HCT116 (cell line): ENCODE data around the gene CLN6. TPM values are rescaled to one million over a fixed set of nuclear protein-coding genes. Genes with fewer than 3 reads are reported as not detected.

ENCODE experiments used
- ATAC-seq: fragments of 200-7000 bp; cut with Tn5 transposase; 2 replicates; pipeline ENCODE4 v1.9.1; 2020; ENCODE audit warnings: mild to moderate bottlenecking, moderate library complexity
- BruUV-seq: library from RNA; stranded (reverse); fragments of 400-500 nt; replicated peaks from 2 replicates; lab custom pipeline; 2021; lab: Mats Ljungman, UMichigan
- CTCF ChIA-PET: fragments of 300-600 bp; sonication (Branson Sonifier 250); formaldehyde crosslinking; loops from one replicate; lab custom pipeline; 2021; ENCODE audit warnings: antibody characterized with exemption; lab: Charles Lee
- POLR2A ChIA-PET: fragments of 300-600, 350-600 bp; sonication (Branson Sonifier 250); formaldehyde crosslinking; loops from one replicate; lab custom pipeline; 2021; ENCODE audit warnings: antibody characterized with exemption; lab: Charles Lee
- RAD21 ChIA-PET, 2 experiments: fragments of 300-600 bp; sonication (Branson Sonifier 250); formaldehyde crosslinking; loops; one replicate each; lab custom pipeline; 2023; ENCODE audit warnings: low total read pairs in 2 of 2; ENCODE audit not compliant: uncharacterized antibody in 2 of 2, unreplicated experiment in 2 of 2, low non-redundant PET in 1 of 2; lab: Charles Lee
- DNase-seq: peaks from one replicate; pipeline ENCODE4 v3.0.0-alpha.2; 2010; ENCODE audit warnings: low read depth, low spot score
- H2AFZ ChIP-seq: fragments of 200-600 bp; shearing (Covaris generic), sonication (generic); 2 replicates; pipeline ENCODE4 v1.6.1; 2017; ENCODE audit warnings: low read depth, mixed run types, mixed read lengths, antibody characterized with exemption, low read length; ENCODE audit not compliant: poor library complexity, severe bottlenecking
- H3K27ac ChIP-seq: 2 replicates; pipeline ENCODE4 v1.5.1; 2012; ENCODE audit warnings: low read depth, low read length
- H3K27me3 ChIP-seq: fragments of 200-600 bp; sonication (generic); 2 replicates; pipeline ENCODE4 v1.6.1; 2016; ENCODE audit warnings: mixed run types, low read length, mixed read lengths; ENCODE audit not compliant: insufficient read depth
- H3K36me3 ChIP-seq, 2 experiments: fragments of 200-500 bp in 1 of 2; fragments of 200-600 bp in 1 of 2; sonication (Bioruptor generic) in 1 of 2; sonication (generic) in 1 of 2; 2 replicates each; pipeline versions ENCODE4 v1.5.1 to v1.6.1; 2014 to 2016; ENCODE audit warnings: low read length in 2 of 2, inconsistent platforms in 1 of 2, mixed read lengths in 1 of 2, mixed run types in 1 of 2; ENCODE audit not compliant: insufficient read depth in 2 of 2, control insufficient read depth in 1 of 2
- H3K4me1 ChIP-seq, 2 experiments: fragments of 200-600 bp in 1 of 2; sonication (generic) in 1 of 2; 2 replicates each; pipeline versions ENCODE4 v1.5.1 to v1.6.1; 2012 to 2017; ENCODE audit warnings: low read length in 2 of 2, inconsistent platforms in 1 of 2, mild to moderate bottlenecking in 1 of 2, mixed read lengths in 1 of 2, mixed run types in 1 of 2, moderate library complexity in 1 of 2; ENCODE audit not compliant: insufficient read depth in 2 of 2, control insufficient read depth in 1 of 2
- H3K4me2 ChIP-seq: fragments of 200-600 bp; sonication (generic); 2 replicates; pipeline ENCODE4 v1.6.1; 2017; ENCODE audit warnings: mixed run types, low read length, mixed read lengths
- H3K4me3 ChIP-seq, 2 experiments: fragments of 200-600 bp in 1 of 2; sonication (generic) in 1 of 2; replicated peaks in 1 of 2; 2 replicates each; pipeline ENCODE4 v1.5.1; 2011 to 2016; ENCODE audit warnings: low read length in 2 of 2, control low read depth in 1 of 2, low read depth in 1 of 2, mild to moderate bottlenecking in 1 of 2, mixed read lengths in 1 of 2, mixed run types in 1 of 2
- H3K79me2 ChIP-seq: fragments of 200-600 bp; sonication (generic); 2 replicates; pipeline ENCODE4 v1.6.1; 2017; ENCODE audit warnings: mild to moderate bottlenecking, mixed run types, low read length, moderate library complexity, mixed read lengths; ENCODE audit not compliant: insufficient read depth
- H3K9ac ChIP-seq: fragments of 200-600 bp; sonication (generic); 2 replicates; pipeline ENCODE4 v1.6.1; 2016; ENCODE audit warnings: low read length, mixed read lengths
- H3K9me2 ChIP-seq: fragments of 200-600 bp; sonication (generic), shearing (Covaris generic); 2 replicates; pipeline ENCODE4 v1.6.1; 2017; ENCODE audit warnings: mixed run types, mild to moderate bottlenecking, moderate library complexity; ENCODE audit not compliant: insufficient read depth
- H3K9me3 ChIP-seq, 2 experiments: fragments of 200-500 bp in 1 of 2; fragments of 200-600 bp in 1 of 2; sonication (Bioruptor generic) in 1 of 2; sonication (generic) in 1 of 2; 2 replicates each; pipeline ENCODE4 v1.6.1; 2014 to 2017; ENCODE audit warnings: low read length in 2 of 2, mixed read lengths in 2 of 2, inconsistent platforms in 1 of 2, low read depth in 1 of 2, mild to moderate bottlenecking in 1 of 2, mixed run types in 1 of 2, moderate library complexity in 1 of 2; ENCODE audit not compliant: control insufficient read depth in 1 of 2, insufficient read depth in 1 of 2
- H4K20me1 ChIP-seq: fragments of 200-600 bp; sonication (generic), shearing (Covaris generic); 2 replicates; pipeline ENCODE4 v1.6.1; 2017; ENCODE audit warnings: mixed run types, mild to moderate bottlenecking, moderate library complexity; ENCODE audit not compliant: insufficient read depth
- ATF3 ChIP-seq: IDR thresholded peaks from 2 replicates; pipeline ENCODE4 v1.6.1; 2012
- CBX3 ChIP-seq: IDR thresholded peaks from 2 replicates; pipeline ENCODE4 v1.6.1; 2012; ENCODE audit warnings: low read depth
- CEBPB ChIP-seq: IDR thresholded peaks from 2 replicates; pipeline ENCODE4 v1.6.1; 2012; ENCODE audit warnings: low read depth
- EGR1 ChIP-seq: IDR thresholded peaks from 2 replicates; pipeline ENCODE4 v1.6.1; 2012; ENCODE audit warnings: low read depth
- ELF1 ChIP-seq: IDR thresholded peaks from 2 replicates; pipeline ENCODE4 v1.6.1; 2012; ENCODE audit warnings: low read depth, borderline replicate concordance
- EZH2phosphoT487 ChIP-seq: fragments of 200-600 bp; IDR thresholded peaks from 2 replicates; pipeline ENCODE4 v1.6.1; 2018; ENCODE audit warnings: antibody characterized with exemption, borderline replicate concordance
- FOSL1 ChIP-seq: IDR thresholded peaks from 2 replicates; pipeline ENCODE4 v1.6.1; 2012; ENCODE audit warnings: low read depth
- MAX ChIP-seq: IDR thresholded peaks from 2 replicates; pipeline ENCODE4 v1.6.1; 2012
- POLR2AphosphoS5 ChIP-seq: IDR thresholded peaks from 2 replicates; pipeline ENCODE4 v1.6.1; 2011; ENCODE audit warnings: mild to moderate bottlenecking, low read depth, low read length, moderate library complexity
- SIN3A ChIP-seq: IDR thresholded peaks from 2 replicates; pipeline ENCODE4 v1.6.1; 2012; ENCODE audit warnings: low read depth
- SP1 ChIP-seq: IDR thresholded peaks from 2 replicates; pipeline ENCODE4 v1.6.1; 2012; ENCODE audit warnings: low read depth
- SRF ChIP-seq: IDR thresholded peaks from 2 replicates; pipeline ENCODE4 v1.6.1; 2012; ENCODE audit warnings: low read depth
- TCF7L2 ChIP-seq: IDR thresholded peaks from 2 replicates; pipeline ENCODE4 v1.7.0; 2011; ENCODE audit warnings: borderline replicate concordance, inconsistent platforms; ENCODE audit not compliant: insufficient read depth, insufficient read length; ENCODE audit errors: extremely low read depth
- YY1 ChIP-seq: IDR thresholded peaks from 2 replicates; pipeline ENCODE4 v1.6.1; 2011; ENCODE audit warnings: low read length, low read depth, moderate library complexity, mild to moderate bottlenecking; ENCODE audit not compliant: insufficient replicate concordance; ENCODE audit errors: extremely low read depth
- ZFX ChIP-seq: fragments of 450-650 bp; IDR thresholded peaks from 2 replicates; pipeline ENCODE4 v1.6.1; 2017
- ZNF274 ChIP-seq: fragments of 200-500 bp; sonication (Bioruptor generic); IDR thresholded peaks from 2 replicates; pipeline ENCODE4 v1.6.1; 2014; ENCODE audit warnings: mild to moderate bottlenecking, low read depth, low read length, inconsistent platforms
- intact Hi-C: fragments of 100-400 bp; cut with micrococcal nuclease; formaldehyde crosslinking; loops from 2 replicates; pipeline ENCODE4 v1.10.0; 2022
- total RNA-seq: library from RNA; stranded (reverse); gene quantifications from one replicate; pipeline ENCODE4 v1.2.1, GENCODE V29; 2021; ENCODE audit not compliant: unreplicated experiment
- TF ChIP-seq, protein P1 (sequence below): IDR thresholded peaks from 2 replicates; pipeline ENCODE4 v1.6.1; 2012; ENCODE audit warnings: low read depth
- TF ChIP-seq, protein P2 (sequence below): IDR thresholded peaks from 2 replicates; pipeline ENCODE4 v1.6.1; 2011; ENCODE audit warnings: mild to moderate bottlenecking, low read length, moderate library complexity; ENCODE audit not compliant: insufficient replicate concordance; ENCODE audit errors: extremely low read depth

The CLN6 gene
- total RNA-seq, 1 experiment from 2014 or later = 44.1 TPM

DNA sequence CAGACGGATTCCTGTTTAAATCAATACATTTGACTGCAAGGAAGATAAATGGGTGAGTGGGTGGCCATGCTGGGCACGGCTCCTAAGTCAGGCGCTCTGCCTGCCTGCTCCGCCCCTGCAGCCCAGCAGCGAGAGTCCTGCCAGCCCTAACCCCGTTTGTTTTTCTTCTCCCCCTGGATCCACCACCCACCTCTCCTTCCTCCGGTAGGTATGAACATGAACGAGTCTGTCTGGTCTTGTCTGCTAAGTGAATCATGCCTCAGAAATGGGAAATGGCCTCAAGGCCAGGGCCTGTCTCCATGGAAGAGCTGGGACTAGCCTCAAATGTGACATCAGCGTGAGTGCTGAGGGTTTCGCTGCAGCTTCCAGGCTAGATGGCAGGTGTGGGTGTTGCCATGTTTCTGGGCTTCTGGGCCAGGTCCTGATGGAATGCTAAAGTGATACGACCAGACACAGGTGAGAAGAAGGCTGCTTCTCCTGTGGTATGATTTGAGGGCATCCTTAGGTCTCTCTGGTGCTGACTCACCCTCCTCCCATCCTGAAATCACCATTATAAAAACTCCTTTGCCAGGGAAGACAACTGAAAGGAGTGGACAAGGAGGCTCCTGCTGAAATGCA is 42.4 kb upstream of the CLN6 start (continued):
- no peak; the same call in 1 of the 2 replicates for TF ChIP-seq ZFX
- TF ChIP-seq SRF = 0 out of 2 replicates have a peak, but pooled peaks have one; percentile 15

DNA sequence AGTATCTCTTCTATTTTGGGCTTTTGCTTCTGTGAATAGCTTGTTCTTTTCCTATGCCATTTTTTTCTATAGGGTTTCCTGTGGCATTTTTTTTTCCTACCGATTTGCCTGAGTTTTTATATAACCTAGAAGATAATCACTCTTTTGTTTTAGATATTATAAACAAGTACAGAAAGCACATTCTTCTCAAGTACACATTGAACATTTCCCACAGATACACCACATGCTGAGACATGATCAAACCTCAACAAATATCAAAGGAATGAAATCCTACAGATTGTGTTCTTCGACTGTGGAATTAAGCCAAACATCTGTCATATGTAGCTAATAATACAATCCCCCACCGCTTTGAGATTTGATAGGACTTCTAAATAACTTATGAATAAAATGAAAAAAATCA is 38.9 kb upstream of the CLN6 start:
- H4K20me1 ChIP-seq = no peaks in the 10 kb centered on the region
- no peaks in the 10 kb centered on the region for H3K9me2 ChIP-seq
- H3K79me2 ChIP-seq = no peaks in the 10 kb centered on the region
- BruUV-seq = no TSS peak
- ChIA-PET POLR2A (no interaction called here), CTCF (no interaction called here), RAD21 (no interaction called here)
- peak overlapping the region; percentile 17 for H2AFZ ChIP-seq
- ATAC-seq (no peak), DNase-seq (no peak)
- H3K9ac ChIP-seq = no peak overlapping the region
- no peak overlapping the region for H3K4me2 ChIP-seq
- H3K4me3 ChIP-seq = no peak overlapping the region
- intact Hi-C loops = no loop called here
- H3K27ac ChIP-seq = no peak overlapping the region
- H3K36me3 ChIP-seq = no peaks in the 10 kb centered on the region
- H3K27me3 ChIP-seq = no peaks in the 10 kb centered on the region
- H3K4me1 ChIP-seq = peaks cover 29 to 31% of the 10 kb centered on the region in 2 experiments
- H3K9me3 ChIP-seq = no peaks in the 10 kb centered on the region
- no peak for TF ChIP-seq SIN3A
- no peak for TF ChIP-seq EZH2phosphoT487
- TF ChIP-seq EGR1 = no peak
- TF ChIP-seq SRF = no peak
- TF ChIP-seq SP1 = no peak
- TF ChIP-seq MAX = no peak
- TF ChIP-seq ZFX = no peak
- TF ChIP-seq FOSL1 = no peak
- TF ChIP-seq YY1 = no peak
- TF ChIP-seq, protein P1, sequence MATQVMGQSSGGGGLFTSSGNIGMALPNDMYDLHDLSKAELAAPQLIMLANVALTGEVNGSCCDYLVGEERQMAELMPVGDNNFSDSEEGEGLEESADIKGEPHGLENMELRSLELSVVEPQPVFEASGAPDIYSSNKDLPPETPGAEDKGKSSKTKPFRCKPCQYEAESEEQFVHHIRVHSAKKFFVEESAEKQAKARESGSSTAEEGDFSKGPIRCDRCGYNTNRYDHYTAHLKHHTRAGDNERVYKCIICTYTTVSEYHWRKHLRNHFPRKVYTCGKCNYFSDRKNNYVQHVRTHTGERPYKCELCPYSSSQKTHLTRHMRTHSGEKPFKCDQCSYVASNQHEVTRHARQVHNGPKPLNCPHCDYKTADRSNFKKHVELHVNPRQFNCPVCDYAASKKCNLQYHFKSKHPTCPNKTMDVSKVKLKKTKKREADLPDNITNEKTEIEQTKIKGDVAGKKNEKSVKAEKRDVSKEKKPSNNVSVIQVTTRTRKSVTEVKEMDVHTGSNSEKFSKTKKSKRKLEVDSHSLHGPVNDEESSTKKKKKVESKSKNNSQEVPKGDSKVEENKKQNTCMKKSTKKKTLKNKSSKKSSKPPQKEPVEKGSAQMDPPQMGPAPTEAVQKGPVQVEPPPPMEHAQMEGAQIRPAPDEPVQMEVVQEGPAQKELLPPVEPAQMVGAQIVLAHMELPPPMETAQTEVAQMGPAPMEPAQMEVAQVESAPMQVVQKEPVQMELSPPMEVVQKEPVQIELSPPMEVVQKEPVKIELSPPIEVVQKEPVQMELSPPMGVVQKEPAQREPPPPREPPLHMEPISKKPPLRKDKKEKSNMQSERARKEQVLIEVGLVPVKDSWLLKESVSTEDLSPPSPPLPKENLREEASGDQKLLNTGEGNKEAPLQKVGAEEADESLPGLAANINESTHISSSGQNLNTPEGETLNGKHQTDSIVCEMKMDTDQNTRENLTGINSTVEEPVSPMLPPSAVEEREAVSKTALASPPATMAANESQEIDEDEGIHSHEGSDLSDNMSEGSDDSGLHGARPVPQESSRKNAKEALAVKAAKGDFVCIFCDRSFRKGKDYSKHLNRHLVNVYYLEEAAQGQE = no peak
- TF ChIP-seq POLR2AphosphoS5 = no peak
- no peak for TF ChIP-seq ELF1
- no peak for TF ChIP-seq ATF3
- TF ChIP-seq, protein P2, sequence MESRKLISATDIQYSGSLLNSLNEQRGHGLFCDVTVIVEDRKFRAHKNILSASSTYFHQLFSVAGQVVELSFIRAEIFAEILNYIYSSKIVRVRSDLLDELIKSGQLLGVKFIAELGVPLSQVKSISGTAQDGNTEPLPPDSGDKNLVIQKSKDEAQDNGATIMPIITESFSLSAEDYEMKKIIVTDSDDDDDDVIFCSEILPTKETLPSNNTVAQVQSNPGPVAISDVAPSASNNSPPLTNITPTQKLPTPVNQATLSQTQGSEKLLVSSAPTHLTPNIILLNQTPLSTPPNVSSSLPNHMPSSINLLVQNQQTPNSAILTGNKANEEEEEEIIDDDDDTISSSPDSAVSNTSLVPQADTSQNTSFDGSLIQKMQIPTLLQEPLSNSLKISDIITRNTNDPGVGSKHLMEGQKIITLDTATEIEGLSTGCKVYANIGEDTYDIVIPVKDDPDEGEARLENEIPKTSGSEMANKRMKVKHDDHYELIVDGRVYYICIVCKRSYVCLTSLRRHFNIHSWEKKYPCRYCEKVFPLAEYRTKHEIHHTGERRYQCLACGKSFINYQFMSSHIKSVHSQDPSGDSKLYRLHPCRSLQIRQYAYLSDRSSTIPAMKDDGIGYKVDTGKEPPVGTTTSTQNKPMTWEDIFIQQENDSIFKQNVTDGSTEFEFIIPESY = no peak
- TF ChIP-seq CEBPB = no peak
- no peak for TF ChIP-seq ZNF274
- no peak for TF ChIP-seq CBX3
- TF ChIP-seq TCF7L2 = no peak
